ENCODE results near the gene PDGFA.
A peak's percentile ranks its signal among the peaks of the same experiment; 100 is the strongest.

PDGFA gene

DNA sequence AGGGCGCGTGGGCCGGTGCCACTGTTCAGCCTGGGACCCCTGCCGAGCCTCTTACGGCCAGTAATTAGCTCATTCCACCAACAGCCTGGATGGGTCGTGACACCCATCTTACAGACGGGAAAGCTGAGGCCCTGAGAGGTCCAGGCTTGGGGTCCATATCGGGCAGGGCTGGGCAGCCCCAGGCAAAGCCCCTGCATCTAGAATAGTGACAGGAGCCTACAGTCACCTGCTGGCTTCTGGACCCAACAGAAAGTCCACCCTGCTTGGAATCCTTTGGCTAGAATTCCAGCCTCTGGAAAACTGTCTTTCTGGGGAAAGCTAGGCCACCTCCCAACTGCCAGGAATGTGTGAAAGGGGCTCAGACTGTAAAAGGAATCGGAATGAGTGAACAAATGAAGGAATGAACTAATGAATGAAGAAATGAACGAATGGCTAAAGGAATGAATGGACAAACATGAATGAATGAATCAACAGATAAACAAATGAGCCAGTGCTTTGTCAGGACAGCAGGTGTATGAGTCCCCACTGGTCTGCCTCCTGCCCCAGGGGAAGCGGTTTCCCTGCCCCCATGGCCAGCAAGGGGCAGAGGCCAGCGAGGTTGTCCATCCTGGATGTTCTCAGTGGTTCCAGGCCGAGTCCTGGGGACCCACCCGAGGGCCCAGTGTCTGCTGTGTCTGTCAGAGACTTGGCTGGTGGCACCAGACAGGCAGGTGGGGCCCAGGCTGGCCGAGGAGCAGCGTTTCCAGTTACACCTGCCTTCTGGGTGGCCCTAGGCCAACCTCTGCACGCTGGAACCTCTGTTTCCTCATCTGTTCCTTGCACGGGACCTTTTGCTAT lies 24.1 kb upstream of the PDGFA start:
- H3K4me3 ChIP-seq (ENCODE audit: low read depth, low read length) = no peak overlapping the region
- no peak for DNase-seq (ENCODE audit: low read depth)
- TF ChIP-seq, protein P1, sequence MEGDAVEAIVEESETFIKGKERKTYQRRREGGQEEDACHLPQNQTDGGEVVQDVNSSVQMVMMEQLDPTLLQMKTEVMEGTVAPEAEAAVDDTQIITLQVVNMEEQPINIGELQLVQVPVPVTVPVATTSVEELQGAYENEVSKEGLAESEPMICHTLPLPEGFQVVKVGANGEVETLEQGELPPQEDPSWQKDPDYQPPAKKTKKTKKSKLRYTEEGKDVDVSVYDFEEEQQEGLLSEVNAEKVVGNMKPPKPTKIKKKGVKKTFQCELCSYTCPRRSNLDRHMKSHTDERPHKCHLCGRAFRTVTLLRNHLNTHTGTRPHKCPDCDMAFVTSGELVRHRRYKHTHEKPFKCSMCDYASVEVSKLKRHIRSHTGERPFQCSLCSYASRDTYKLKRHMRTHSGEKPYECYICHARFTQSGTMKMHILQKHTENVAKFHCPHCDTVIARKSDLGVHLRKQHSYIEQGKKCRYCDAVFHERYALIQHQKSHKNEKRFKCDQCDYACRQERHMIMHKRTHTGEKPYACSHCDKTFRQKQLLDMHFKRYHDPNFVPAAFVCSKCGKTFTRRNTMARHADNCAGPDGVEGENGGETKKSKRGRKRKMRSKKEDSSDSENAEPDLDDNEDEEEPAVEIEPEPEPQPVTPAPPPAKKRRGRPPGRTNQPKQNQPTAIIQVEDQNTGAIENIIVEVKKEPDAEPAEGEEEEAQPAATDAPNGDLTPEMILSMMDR (conservative IDR thresholded peaks at IDR 0.05; ENCODE audit: low read depth, low read length) = no peak

DNA sequence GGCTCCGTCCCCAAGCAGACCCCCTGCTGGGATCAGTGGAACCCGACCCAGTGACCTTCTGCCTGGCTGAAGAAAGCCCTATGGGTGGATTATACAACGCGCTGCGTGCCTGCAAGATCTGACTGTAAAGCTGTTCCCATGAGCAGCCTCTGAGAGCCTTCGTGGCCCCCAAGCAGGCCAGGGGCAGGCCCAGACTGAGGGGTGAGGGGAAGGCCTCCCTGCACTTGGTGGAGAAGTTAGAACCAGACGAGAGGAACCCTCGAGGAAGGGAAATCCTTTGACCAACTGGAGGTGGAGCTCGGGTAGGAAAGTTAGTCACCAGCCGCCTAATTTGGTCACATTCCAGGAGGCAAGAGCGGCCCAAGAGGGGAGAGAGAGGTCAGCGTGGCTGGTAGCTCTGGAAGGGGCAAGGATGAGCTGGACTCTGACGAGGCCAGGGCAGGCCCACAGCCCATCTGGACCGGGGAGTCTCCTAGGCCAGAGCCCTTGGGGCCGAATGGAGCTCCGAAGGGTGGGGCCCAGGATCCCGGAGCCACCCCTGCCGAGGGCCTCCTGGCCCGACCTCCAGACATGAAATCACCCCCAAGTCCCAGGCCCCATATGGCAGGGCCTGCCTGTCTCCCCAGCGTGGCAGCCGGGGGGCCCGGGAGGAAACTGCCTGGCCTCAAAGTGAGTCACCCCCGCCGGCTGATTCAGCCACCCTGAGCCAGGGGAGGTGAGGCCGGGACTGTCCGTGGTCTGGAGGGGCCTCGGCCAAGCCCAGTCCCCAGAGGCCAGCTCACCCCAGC lies 23.3 kb upstream of the PDGFA start:
- H3K4me3 ChIP-seq (ENCODE audit: low read depth, low read length) = no peak overlapping the region
- TF ChIP-seq, protein P1 (conservative IDR thresholded peaks at IDR 0.05; ENCODE audit: low read depth, low read length) = no peak
- peak; percentile 78 for DNase-seq (ENCODE audit: low read depth)

DNA sequence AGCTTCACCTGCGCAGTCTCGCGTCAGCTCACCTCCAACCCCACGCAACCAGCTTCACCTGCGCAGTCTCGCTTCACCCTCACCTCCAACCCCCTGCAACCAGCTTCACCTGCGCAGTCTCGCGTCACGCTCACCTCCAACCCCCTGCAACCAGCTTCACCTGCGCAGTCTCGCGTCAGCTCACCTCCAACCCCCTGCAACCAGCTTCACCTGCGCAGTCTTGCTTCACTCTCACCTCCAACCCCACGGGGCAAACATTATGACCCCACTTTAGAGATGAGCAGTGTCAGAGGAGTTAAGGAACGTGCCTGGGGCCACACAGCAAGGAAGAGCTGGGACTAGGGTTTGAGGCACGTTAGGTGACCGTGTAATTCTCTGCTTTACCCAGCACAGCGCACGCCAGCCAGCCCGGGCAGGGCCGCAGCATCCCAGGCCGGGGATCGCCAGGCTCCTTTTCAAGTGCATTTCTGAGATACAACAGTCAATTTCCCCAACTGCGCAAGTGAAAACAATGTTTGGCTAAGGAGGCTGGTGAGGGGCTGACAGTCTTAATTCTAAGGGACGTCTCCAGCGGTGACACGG lies 22.6 kb upstream of the PDGFA start:
- TF ChIP-seq, protein P1 (conservative IDR thresholded peaks at IDR 0.05; ENCODE audit: low read depth, low read length) = no peak
- DNase-seq (ENCODE audit: low read depth) = no peak
- H3K4me3 ChIP-seq (ENCODE audit: low read depth, low read length) = no peak overlapping the region

DNA sequence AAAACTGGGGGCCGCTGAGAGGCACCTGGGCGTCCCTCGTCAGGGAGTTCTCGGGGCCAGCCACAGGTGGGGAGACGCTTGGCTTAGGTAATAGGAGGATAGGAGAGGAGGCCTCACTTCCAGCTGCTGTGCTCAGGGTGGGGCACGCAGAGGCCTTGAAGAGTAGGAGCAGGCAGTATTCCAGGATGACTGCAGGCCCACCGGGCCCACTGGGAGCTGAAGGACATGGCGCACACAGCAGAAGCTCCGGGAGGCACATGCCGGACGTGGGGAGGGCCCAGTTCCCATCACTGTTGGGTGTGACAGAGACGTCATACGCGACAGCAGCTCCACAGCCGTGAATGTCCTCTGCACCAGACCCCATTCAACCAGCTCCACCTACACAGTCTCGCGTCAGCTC lies 22.0 kb upstream of the PDGFA start:
- no peak for DNase-seq (ENCODE audit: low read depth)
- TF ChIP-seq, protein P1 (conservative IDR thresholded peaks at IDR 0.05; ENCODE audit: low read depth, low read length) = no peak
- H3K4me3 ChIP-seq (ENCODE audit: low read depth, low read length) = no peak overlapping the region

DNA sequence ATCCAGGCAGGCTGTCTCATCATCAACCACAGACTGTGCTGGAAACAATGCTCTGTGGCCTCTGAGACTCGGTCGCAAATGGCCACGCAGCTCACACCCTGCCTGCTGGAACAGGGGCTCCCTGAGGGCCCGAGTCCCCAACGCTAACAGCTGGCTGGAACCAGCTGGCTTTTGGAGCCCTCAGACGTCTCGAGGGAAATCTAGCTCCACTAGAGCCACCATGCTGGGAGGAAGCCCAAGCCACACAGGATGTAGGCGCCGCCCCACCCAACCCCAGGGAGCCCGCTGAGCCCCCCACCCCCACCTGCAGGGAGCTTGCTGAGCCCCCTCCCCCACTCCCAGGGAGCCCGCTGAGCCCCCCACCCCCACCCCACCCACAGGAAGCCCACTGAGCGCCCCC lies 21.4 kb upstream of the PDGFA start:
- TF ChIP-seq, protein P1 (conservative IDR thresholded peaks at IDR 0.05; ENCODE audit: low read depth, low read length) = no peak
- DNase-seq (ENCODE audit: low read depth) = no peak
- H3K4me3 ChIP-seq (ENCODE audit: low read depth, low read length) = no peak overlapping the region

DNA sequence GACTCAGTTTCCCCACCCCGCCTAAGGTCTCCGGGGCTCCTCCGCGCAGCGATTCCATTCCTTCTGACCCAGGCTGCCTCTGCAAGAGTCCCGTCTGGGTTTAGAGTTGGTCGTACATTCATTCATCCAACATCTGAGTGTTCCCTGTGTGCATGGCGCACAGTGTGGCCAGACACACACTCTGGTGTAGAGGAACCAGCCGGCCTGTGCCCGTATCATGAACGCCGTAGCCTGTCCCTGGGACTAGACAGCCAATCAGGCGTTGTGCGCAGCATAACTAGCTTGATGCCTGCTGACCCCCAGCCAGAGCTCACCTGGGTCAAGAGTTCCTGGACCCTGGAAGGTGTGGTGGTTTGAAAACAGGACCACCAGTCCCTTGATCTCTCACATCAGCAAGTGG lies 20.9 kb upstream of the PDGFA start:
- TF ChIP-seq, protein P1 (conservative IDR thresholded peaks at IDR 0.05; ENCODE audit: low read depth, low read length) = no peak
- no peak overlapping the region for H3K4me3 ChIP-seq (ENCODE audit: low read depth, low read length)
- no peak for DNase-seq (ENCODE audit: low read depth)
